Stimulated activated CD8-positive, alpha-beta memory T cell treated with anti-CD3 and anti-CD28 coated beads, Interleukin-15, amount 100 ng/mL, for 4 hours (primary cell): ENCODE results near the gene ABHD8.

Experiments used
- DNase-seq, 2 donors: peaks; one replicate each; pipeline ENCODE4 v3.0.0-alpha.2; 2020; ENCODE audit warnings: low read depth in 2 of 2

ABHD8 gene

GRCh38 chr19:17266026-17266425 lies 37.2 kb downstream of the ABHD8 start:
- no peak for DNase-seq

- no peak for DNase-seq
Observed at GRCh38 chr19:17264641-17264979, 38.6 kb downstream of the ABHD8 start, which contains the start of gene USHBP1. Gene USHBP1, minus strand, starts transcription at chr19:17264745. Its CDS starts 446 bp downstream, at chr19:17264299.

- DNase-seq = no peak
Observed at GRCh38 chr19:17263712-17264640, 39.2 kb downstream of the ABHD8 start.

GRCh38 chr19:17262557-17262956 lies 40.7 kb downstream of the ABHD8 start:
- DNase-seq = no peak

- DNase-seq = peak; percentile 67 to 77
Observed at GRCh38 chr19:17260842-17261325, 42.3 kb downstream of the ABHD8 start.

GRCh38 chr19:17259934-17260333 lies 43.3 kb downstream of the ABHD8 start:
- DNase-seq = no peak

GRCh38 chr19:17259118-17259780 lies 44.0 kb downstream of the ABHD8 start:
- no peak for DNase-seq

- DNase-seq = no peak
Observed at GRCh38 chr19:17256130-17256529, 47.1 kb downstream of the ABHD8 start.

- no peak for DNase-seq
Observed at GRCh38 chr19:17255150-17255621, 48.0 kb downstream of the ABHD8 start.

- no peak for DNase-seq
Observed at GRCh38 chr19:17254636-17255035, 48.6 kb downstream of the ABHD8 start.

GRCh38 chr19:17249887-17250548 lies 53.2 kb downstream of the ABHD8 start:
- no peak for DNase-seq

- no peak for DNase-seq
Observed at GRCh38 chr19:17248011-17248776, 55.0 kb downstream of the ABHD8 start.

GRCh38 chr19:17246681-17247425 lies 56.4 kb downstream of the ABHD8 start:
- DNase-seq = no peak

- DNase-seq = no peak
Observed at GRCh38 chr19:17245535-17245984, 57.7 kb downstream of the ABHD8 start, which contains the start of gene NR2F6. Gene NR2F6, minus strand, starts transcription at chr19:17245919. Its CDS starts 699 bp downstream, at chr19:17245220.

- DNase-seq = no peak
Observed at GRCh38 chr19:17244618-17245534, 58.3 kb downstream of the ABHD8 start.

GRCh38 chr19:17243830-17244617 lies 59.2 kb downstream of the ABHD8 start:
- no peak for DNase-seq

GRCh38 chr19:17243211-17243829 lies 59.9 kb downstream of the ABHD8 start:
- DNase-seq = no peak
